ENCODE data around the gene ADAMTSL1. TPM values are rescaled to one million over a fixed set of nuclear protein-coding genes. Genes with fewer than 3 reads are reported as not detected.

The ADAMTSL1 gene
- total RNA-seq, 1 donor from 2014 or later: not detected

DNA sequence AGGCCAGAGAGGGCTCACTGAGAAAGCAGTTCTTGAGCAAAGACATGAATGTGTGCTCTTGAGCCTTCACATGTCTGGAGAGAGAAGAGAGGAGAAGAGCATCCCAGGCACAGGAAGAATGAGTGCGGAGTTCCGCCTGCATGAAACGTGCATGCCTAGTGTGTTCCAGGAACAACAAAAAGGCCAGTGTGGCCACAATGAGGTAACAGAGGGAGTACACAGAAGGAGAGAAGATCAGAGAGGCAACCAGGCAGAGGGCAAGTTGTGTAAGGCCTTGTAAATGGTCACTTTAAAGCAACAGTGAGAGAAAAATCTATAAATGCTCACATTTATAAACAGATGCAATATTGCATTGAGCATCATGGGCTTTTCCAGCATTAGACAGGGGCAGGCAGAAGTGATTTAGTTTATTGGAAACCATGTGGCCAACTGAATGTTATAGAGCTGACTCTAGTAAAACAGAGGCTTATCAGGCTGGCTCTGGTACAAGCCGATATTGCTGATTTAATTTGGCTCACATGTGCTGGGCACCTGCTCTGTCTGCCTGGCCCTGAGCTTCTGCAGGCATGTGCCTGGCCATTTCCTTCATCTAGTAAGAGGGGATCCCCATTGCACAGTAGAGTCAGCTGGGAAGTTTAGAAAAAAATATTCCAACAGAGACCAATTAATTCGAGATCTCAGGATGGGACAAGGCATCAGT is 373.8 kb downstream of the ADAMTSL1 start:
- Mint-ChIP-seq H3K27me3 (ENCODE audit: insufficient read depth) (no peaks in the 10 kb centered on the region), H3K9me3 (no peaks in the 10 kb centered on the region), H3K4me3 (no peak overlapping the region), H3K36me3 (ENCODE audit: low read depth) (no peaks in the 10 kb centered on the region), H3K27ac (no peak overlapping the region), H3K4me1 (ENCODE audit: low read depth) (no peaks in the 10 kb centered on the region)
- intact Hi-C loops (cut with micrococcal nuclease): no loop called here
- no peak for DNase-seq (ENCODE audit: low spot score)

DNA sequence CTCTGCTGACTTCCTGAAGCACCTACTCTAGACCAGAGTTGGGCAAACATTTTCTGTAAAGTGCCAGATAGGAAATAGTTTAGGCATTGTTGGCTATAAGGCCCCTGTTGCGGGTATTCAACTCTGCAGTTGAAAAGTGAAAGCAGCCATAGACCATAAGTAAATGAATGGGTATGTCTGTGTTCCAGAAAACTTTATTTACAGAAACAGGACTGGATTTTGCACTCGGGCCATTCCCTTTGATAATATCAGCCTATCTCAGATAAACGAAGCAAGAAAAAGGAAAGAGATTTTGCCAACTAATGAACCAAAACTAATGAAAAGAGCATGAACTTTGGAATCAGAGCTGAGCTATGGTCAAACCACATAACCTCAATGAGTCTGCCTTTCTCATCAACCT is 374.7 kb downstream of the ADAMTSL1 start:
- H3K4me1 Mint-ChIP-seq (ENCODE audit: low read depth): no peaks in the 10 kb centered on the region
- H3K27me3 Mint-ChIP-seq (ENCODE audit: insufficient read depth): no peaks in the 10 kb centered on the region
- DNase-seq (ENCODE audit: low spot score): no peak
- no peaks in the 10 kb centered on the region for H3K36me3 Mint-ChIP-seq (ENCODE audit: low read depth)
- H3K4me3 Mint-ChIP-seq: no peak overlapping the region
- intact Hi-C loops (cut with micrococcal nuclease): no loop called here
- H3K27ac Mint-ChIP-seq: no peak overlapping the region
- no peaks in the 10 kb centered on the region for H3K9me3 Mint-ChIP-seq

DNA sequence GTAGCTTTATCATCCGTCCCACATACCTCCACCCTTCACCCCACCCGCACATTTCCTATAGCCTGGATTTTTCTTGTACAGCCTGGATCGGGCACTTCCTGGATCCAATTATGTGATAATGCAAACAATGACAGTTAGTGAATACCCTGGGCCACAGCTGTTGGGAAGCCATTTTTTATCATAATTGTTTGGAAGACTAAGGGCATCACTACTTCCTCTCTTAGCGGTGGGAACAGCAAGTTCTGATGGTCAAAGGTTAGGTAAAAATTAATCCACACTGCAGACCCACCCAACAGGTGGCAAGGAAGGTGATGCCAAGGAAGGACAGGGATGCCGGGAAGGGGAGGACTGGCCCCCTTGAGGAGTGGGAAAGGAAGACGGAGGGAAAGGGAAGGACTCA is 375.3 kb downstream of the ADAMTSL1 start:
- Mint-ChIP-seq H3K36me3 (ENCODE audit: low read depth) (no peaks in the 10 kb centered on the region), H3K9me3 (no peaks in the 10 kb centered on the region), H3K4me1 (ENCODE audit: low read depth) (no peaks in the 10 kb centered on the region), H3K4me3 (no peak overlapping the region), H3K27me3 (ENCODE audit: insufficient read depth) (no peaks in the 10 kb centered on the region), H3K27ac (no peak overlapping the region)
- intact Hi-C loops (cut with micrococcal nuclease): no loop called here
- no peak for DNase-seq (ENCODE audit: low spot score)

DNA sequence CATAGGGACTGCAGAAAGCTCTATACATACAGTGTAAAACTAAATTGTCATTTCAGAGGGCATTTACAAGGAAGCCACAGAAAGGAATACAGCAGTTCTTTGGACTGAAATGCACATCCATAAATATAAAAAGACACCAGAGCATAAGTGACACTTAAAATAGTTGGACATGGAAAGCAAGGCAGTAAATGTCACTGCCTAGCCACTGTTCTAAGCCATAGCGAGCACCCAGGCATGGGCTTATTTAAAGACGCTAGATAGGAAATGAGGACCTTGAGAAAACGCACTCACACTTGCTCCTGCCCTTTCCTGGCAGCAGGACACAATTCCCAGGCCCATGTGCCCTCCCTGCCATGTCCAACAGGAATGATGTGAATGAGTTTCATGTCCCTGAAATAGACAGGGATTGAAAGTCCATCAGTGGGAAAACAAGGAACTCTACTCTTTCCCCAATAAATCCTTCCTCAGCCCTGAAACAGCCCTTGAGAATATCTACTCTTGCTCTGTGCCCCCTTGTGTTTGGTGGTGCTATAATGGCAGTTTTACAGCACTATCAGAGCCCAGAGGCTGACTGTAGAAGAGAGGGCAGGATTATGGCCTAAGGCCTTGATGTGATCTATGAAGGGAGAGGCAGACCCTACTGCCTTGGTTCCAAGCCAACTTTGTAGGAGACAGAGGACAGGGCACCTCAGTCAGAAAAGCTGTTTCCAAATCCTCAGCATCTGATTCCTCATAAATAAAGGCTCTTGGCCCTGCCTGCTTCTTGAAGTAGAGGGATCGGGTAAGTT is 376.1 kb downstream of the ADAMTSL1 start:
- no peak for DNase-seq (ENCODE audit: low spot score)
- H3K4me1 Mint-ChIP-seq (ENCODE audit: low read depth): no peaks in the 10 kb centered on the region
- intact Hi-C loops (cut with micrococcal nuclease): loop anchor here (10.0 kb wide), 1 partner anchor 65 kb away; no protein-coding TSS in a partner anchor
- H3K27ac Mint-ChIP-seq: no peak overlapping the region
- no peak overlapping the region for H3K4me3 Mint-ChIP-seq
- H3K9me3 Mint-ChIP-seq: no peaks in the 10 kb centered on the region
- no peaks in the 10 kb centered on the region for H3K36me3 Mint-ChIP-seq (ENCODE audit: low read depth)
- H3K27me3 Mint-ChIP-seq (ENCODE audit: insufficient read depth): no peaks in the 10 kb centered on the region

DNA sequence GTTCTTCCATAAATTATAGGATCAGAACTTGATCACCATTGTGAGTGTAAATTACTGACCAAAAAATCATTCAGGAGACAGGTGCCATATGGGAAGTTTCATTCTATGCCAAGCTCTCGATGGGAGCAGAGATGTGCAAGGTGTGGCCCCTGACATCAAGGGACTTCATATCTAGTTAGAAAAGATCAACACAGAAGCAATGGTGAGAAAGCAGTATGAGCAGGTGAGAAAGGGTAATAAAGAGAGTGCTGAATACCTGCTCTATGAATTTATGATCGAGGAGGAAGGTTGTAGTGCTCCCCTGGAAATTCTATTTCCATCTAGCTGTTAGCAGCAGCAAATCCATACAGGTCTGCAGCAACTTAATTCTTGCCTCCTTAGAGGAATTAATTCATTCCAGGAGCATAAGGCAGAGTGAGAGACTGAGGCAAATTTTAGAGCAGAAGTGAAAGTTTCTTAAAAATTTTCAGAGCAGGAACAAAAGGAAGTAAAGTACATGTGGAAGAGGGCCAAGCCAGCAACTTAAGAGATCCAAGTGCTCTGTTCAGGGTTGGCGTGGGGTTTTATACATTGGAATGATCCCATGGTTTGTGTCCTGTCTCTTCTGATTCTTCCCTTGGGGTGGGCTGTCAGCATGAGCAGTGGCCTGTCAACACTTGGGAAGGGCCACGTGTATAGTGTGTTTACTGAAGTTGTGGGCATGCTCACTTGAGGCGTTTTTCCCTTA is 377.3 kb downstream of the ADAMTSL1 start:
- Mint-ChIP-seq H3K36me3 (ENCODE audit: low read depth) (no peaks in the 10 kb centered on the region), H3K9me3 (no peaks in the 10 kb centered on the region), H3K4me1 (ENCODE audit: low read depth) (no peaks in the 10 kb centered on the region), H3K27me3 (ENCODE audit: insufficient read depth) (peaks cover 5% of the 10 kb centered on the region), H3K4me3 (no peak overlapping the region), H3K27ac (no peak overlapping the region)
- intact Hi-C loops (cut with micrococcal nuclease): loop anchor here (10.0 kb wide), 1 partner anchor 64 kb away; no protein-coding TSS in a partner anchor
- DNase-seq (ENCODE audit: low spot score): no peak

DNA sequence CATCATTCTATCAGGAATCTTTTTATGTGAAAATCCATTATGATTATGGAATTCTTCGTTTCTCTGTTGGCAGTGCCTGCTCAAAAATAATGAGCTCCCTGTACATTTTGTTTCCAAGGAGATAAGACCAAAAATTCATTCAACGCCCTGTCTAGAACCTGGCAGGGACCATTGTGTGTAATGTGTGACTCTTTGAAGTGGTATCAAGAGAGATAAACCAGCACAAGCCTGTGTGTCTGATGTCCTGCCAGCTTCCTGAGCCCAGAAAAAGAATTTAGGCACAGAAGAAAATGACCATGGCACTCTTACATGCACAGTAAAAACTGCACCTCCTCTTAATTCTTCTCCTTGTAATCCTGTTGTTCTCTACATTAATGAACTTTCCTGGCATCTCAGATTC is 381.7 kb downstream of the ADAMTSL1 start:
- Mint-ChIP-seq H3K27me3 (ENCODE audit: insufficient read depth) (peaks cover 10% of the 10 kb centered on the region), H3K4me3 (no peak overlapping the region), H3K9me3 (no peaks in the 10 kb centered on the region), H3K27ac (no peak overlapping the region), H3K36me3 (ENCODE audit: low read depth) (no peaks in the 10 kb centered on the region), H3K4me1 (ENCODE audit: low read depth) (no peaks in the 10 kb centered on the region)
- DNase-seq (ENCODE audit: low spot score): no peak
- intact Hi-C loops (cut with micrococcal nuclease): loop anchor here (10.0 kb wide), 1 partner anchor 59 kb away; no protein-coding TSS in a partner anchor

DNA sequence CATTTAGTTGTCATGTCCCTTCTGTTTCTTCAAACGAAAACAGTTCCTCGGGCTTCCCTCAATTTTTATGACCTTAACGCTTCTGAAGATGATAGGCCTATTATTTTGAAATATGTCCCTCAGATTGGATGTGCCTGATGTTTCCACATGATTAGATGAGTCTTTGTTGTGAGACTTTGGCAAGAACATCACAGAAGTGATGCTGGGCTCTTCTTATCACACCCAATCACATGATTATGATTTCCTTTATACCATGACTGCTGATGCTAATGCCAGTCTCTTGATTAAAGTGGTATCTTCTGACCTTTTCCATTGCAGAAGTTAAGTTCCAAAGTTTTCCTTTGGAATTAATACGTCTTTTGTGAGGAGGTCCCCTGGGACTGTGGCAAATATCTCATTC is 383.4 kb downstream of the ADAMTSL1 start:
- H3K27ac Mint-ChIP-seq: no peak overlapping the region
- H3K27me3 Mint-ChIP-seq (ENCODE audit: insufficient read depth): peaks cover 14% of the 10 kb centered on the region
- intact Hi-C loops (cut with micrococcal nuclease): loop anchor here (10.0 kb wide), 1 partner anchor 57 kb away; no protein-coding TSS in a partner anchor
- H3K4me1 Mint-ChIP-seq (ENCODE audit: low read depth): no peaks in the 10 kb centered on the region
- no peaks in the 10 kb centered on the region for H3K9me3 Mint-ChIP-seq
- no peak overlapping the region for H3K4me3 Mint-ChIP-seq
- H3K36me3 Mint-ChIP-seq (ENCODE audit: low read depth): no peaks in the 10 kb centered on the region
- DNase-seq (ENCODE audit: low spot score): no peak

DNA sequence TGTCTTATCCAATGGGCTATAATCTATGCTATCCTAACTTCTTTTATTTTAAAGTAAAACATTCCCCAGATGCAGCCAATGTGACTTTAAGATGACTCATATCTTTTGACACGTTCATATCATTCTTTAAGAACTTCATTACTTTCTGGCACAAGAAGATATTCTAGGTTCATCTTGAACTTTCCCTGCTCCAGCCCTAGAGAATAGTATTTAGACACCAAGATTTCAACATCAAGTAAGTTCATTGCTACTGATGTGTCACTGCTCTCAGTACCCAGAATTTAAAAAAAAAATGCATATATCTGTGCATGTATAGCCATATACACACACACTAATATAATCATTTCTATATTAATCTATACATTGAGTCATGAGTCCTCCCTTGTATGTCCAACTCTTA is 383.8 kb downstream of the ADAMTSL1 start:
- no peak for DNase-seq (ENCODE audit: low spot score)
- H3K27ac Mint-ChIP-seq: no peak overlapping the region
- peaks cover 14% of the 10 kb centered on the region for H3K27me3 Mint-ChIP-seq (ENCODE audit: insufficient read depth)
- H3K4me1 Mint-ChIP-seq (ENCODE audit: low read depth): no peaks in the 10 kb centered on the region
- no peak overlapping the region for H3K4me3 Mint-ChIP-seq
- intact Hi-C loops (cut with micrococcal nuclease): loop anchor here (10.0 kb wide), 1 partner anchor 57 kb away; no protein-coding TSS in a partner anchor
- no peaks in the 10 kb centered on the region for H3K36me3 Mint-ChIP-seq (ENCODE audit: low read depth)
- no peaks in the 10 kb centered on the region for H3K9me3 Mint-ChIP-seq

DNA sequence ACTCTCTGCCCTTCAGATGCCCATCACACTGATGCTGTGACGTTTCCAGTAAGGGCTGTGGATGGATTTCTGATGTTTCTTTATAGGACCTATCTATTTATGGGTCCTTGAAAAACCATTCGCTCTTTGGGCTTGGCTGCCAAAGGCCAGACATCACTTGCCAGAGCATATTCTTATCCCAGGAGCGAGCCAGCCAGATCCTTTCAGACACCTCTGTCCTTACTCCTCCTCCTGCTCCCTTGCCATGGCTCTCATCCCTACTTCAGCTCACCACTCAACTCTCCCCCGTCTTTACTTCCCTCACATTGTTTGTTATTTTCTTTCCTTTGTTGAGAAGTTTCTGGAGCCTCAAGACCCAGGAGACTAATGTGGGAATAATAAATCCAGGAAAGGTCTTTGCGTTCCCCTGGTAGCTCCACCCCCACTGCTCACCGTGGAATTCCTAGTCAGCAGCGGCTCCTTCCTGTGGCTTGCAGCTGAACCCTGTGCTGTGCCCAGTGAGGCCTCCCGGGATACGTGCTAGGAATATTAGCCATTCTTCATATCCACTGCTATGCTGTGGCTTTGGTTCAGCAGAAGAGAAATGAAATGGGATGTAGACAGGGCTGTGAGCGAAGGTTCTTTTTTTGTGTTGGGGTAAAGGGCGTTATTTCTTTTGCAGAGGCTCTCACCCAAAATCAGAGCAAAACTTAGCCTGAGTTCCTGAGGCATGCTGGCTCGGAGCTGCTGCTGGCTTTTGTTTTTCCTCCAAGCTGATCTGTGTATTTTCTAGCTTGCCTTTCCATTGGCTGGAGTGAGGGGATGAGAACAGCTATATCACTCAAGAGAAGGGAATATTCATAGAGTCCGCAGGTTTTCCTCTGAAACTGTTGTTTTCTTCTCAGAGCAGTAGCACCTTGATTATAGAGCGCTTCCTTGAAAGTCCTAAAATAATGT is 387.9 kb downstream of the ADAMTSL1 start:
- no peak for DNase-seq (ENCODE audit: low spot score)
- Mint-ChIP-seq H3K9me3 (no peaks in the 10 kb centered on the region), H3K27ac (no peak overlapping the region), H3K27me3 (ENCODE audit: insufficient read depth) (peaks cover 9% of the 10 kb centered on the region), H3K36me3 (ENCODE audit: low read depth) (no peaks in the 10 kb centered on the region), H3K4me3 (no peak overlapping the region), H3K4me1 (ENCODE audit: low read depth) (no peaks in the 10 kb centered on the region)
- intact Hi-C loops (cut with micrococcal nuclease): no loop called here

DNA sequence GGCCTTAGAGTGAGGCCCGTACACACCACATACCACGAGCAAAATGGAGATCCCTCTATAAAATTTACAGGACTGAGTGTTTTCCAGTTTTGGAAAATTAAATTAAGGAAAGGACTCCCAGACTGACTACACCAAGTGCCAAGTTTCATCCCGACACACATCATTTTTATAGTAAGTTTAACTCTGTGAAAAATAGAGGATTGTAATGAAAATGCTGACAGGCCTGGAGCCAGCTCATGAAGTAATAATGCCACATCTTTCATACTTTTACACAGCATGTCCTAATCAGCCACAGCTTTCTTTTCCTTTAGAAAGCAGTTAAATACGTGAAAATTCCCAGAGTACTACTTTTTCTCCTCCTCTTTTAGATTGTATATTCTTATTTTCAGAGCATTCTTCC is 389.8 kb downstream of the ADAMTSL1 start:
- Mint-ChIP-seq H3K9me3 (no peaks in the 10 kb centered on the region), H3K4me3 (no peak overlapping the region), H3K4me1 (ENCODE audit: low read depth) (no peaks in the 10 kb centered on the region), H3K36me3 (ENCODE audit: low read depth) (peaks cover 2% of the 10 kb centered on the region), H3K27ac (no peak overlapping the region), H3K27me3 (ENCODE audit: insufficient read depth) (peaks cover 6% of the 10 kb centered on the region)
- no peak for DNase-seq (ENCODE audit: low spot score)
- intact Hi-C loops (cut with micrococcal nuclease): no loop called here

DNA sequence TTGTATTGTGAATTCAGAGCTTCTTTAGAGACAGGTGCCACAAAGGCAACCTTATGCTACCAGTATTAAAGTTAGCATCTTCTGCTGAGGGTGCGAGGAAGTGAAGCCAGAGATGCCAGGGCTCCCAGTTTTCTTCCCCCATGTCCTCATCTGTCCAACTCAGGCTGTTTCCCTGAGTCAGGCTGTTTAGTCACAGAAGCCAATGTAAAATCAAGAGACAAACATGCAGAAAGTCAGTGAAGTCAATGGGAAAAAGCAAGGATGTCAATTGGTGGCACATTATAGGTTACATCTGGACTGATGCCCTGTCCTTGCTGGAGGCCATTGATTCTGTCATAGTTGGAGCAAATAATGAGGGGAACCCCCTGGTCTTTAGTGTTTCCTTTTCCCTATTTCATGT is 390.6 kb downstream of the ADAMTSL1 start:
- peaks cover 1% of the 10 kb centered on the region for H3K9me3 Mint-ChIP-seq
- DNase-seq (ENCODE audit: low spot score): no peak
- no peak overlapping the region for H3K4me3 Mint-ChIP-seq
- H3K4me1 Mint-ChIP-seq (ENCODE audit: low read depth): no peaks in the 10 kb centered on the region
- intact Hi-C loops (cut with micrococcal nuclease): no loop called here
- peaks cover 2% of the 10 kb centered on the region for H3K36me3 Mint-ChIP-seq (ENCODE audit: low read depth)
- no peak overlapping the region for H3K27ac Mint-ChIP-seq
- H3K27me3 Mint-ChIP-seq (ENCODE audit: insufficient read depth): peaks cover 9% of the 10 kb centered on the region

DNA sequence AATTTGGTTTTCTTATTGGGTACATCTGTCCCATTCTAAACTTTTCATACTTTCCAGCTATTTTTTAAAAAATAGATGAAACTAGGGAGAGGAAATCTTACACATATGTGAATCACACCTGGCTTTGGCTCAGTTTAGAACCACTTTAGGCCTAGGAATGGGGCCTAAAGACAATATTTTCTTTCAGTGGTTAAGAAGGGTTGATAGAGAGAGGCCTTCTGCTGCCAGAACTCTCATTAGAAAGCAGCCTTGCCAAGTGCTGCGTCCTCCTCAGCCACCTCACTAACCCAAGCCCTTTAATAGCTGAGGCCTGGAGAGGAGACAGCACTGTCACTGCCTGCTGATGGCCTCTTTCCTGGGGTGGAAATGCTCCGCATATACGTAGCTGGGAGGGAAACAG is 391.6 kb downstream of the ADAMTSL1 start:
- no peak for DNase-seq (ENCODE audit: low spot score)
- H3K27me3 Mint-ChIP-seq (ENCODE audit: insufficient read depth): peaks cover 11% of the 10 kb centered on the region
- no peak overlapping the region for H3K4me3 Mint-ChIP-seq
- H3K9me3 Mint-ChIP-seq: peaks cover 5% of the 10 kb centered on the region
- no peaks in the 10 kb centered on the region for H3K4me1 Mint-ChIP-seq (ENCODE audit: low read depth)
- intact Hi-C loops (cut with micrococcal nuclease): no loop called here
- peaks cover 2% of the 10 kb centered on the region for H3K36me3 Mint-ChIP-seq (ENCODE audit: low read depth)
- H3K27ac Mint-ChIP-seq: no peak overlapping the region
